NCI-H1436 (cell line): Measurements from ENCODE around the gene CEP85.
A peak's percentile ranks its signal among the peaks of the same experiment; 100 is the strongest.

ENCODE experiments used
- DNase-seq: peaks from one replicate; lab custom pipeline; 2025; lab: John Stamatoyannopoulos, UW

The CEP85 gene

GRCh38 chr1:26278724-26279455 lies 44.9 kb downstream of the CEP85 start:
- no peak for DNase-seq

GRCh38 chr1:26279456-26280332 lies 45.7 kb downstream of the CEP85 start, which contains the start of gene SH3BGRL3:
Gene SH3BGRL3 (plus strand): TSS chr1:26280086. CDS start chr1:26280156, 70 bp downstream.
- DNase-seq, result peak; percentile 75

- no peak for DNase-seq
Measured at GRCh38 chr1:26280333-26281042, 46.5 kb downstream of the CEP85 start.

- DNase-seq, result no peak
Measured at GRCh38 chr1:26281091-26281958, 47.3 kb downstream of the CEP85 start.

- DNase-seq, result no peak
Measured at GRCh38 chr1:26281971-26282370, 48.0 kb downstream of the CEP85 start.

GRCh38 chr1:26282401-26282918 lies 48.5 kb downstream of the CEP85 start:
- DNase-seq, result no peak

- no peak for DNase-seq
Measured at GRCh38 chr1:26283279-26283853, 49.4 kb downstream of the CEP85 start.

- DNase-seq, result no peak
Measured at GRCh38 chr1:26283871-26284596, 50.0 kb downstream of the CEP85 start.

GRCh38 chr1:26284597-26285347 lies 50.8 kb downstream of the CEP85 start:
- DNase-seq, result peak; percentile 10

GRCh38 chr1:26285366-26286063 lies 51.5 kb downstream of the CEP85 start:
- peak; percentile 16 for DNase-seq

- no peak for DNase-seq
Measured at GRCh38 chr1:26286064-26286416, 52.0 kb downstream of the CEP85 start.

- DNase-seq, result no peak
Measured at GRCh38 chr1:26287033-26287711, 53.2 kb downstream of the CEP85 start.

GRCh38 chr1:26287811-26288210 lies 53.8 kb downstream of the CEP85 start:
- no peak for DNase-seq

- no peak for DNase-seq
Measured at GRCh38 chr1:26288311-26288941, 54.4 kb downstream of the CEP85 start.

- DNase-seq, result no peak
Measured at GRCh38 chr1:26289158-26290059, 55.4 kb downstream of the CEP85 start.

GRCh38 chr1:26290122-26290881 lies 56.3 kb downstream of the CEP85 start:
- DNase-seq, result no peak
